HepG2 (cell line): Measurements from ENCODE around the gene CREBRF. TPM values are rescaled to one million over a fixed set of nuclear protein-coding genes. Genes with fewer than 3 reads are reported as not detected.

Experiments
- ARNT ChIP-seq: fragments of 450-650 bp; IDR thresholded peaks from 2 replicates; pipeline ENCODE4 v1.6.1; 2017
- ATAD3A ChIP-seq: sonication (generic); formaldehyde crosslinking; IDR thresholded peaks from 2 replicates; pipeline ENCODE4 v1.4.0; 2020; ENCODE audit warnings: missing genetic modification reagents
- HOXA3 ChIP-seq: sonication (generic); formaldehyde crosslinking; IDR thresholded peaks from 2 replicates; pipeline ENCODE4 v1.5.0; 2020; ENCODE audit warnings: missing genetic modification reagents
- IRF2 ChIP-seq: IDR thresholded peaks from 2 replicates; pipeline ENCODE4 v1.6.1; 2018; ENCODE audit warnings: missing genetic modification reagents, missing compliant biosample characterization
- MAFG ChIP-seq: sonication (generic); formaldehyde crosslinking; IDR thresholded peaks from 2 replicates; pipeline ENCODE4 v1.5.1; 2020; ENCODE audit warnings: mild to moderate bottlenecking, missing genetic modification reagents
- NPAS2 ChIP-seq: sonication (generic); formaldehyde crosslinking; IDR thresholded peaks from 2 replicates; pipeline ENCODE4 v1.8.0; 2022; ENCODE audit warnings: mild to moderate bottlenecking, missing genetic modification reagents, borderline replicate concordance
- PCBP2 ChIP-seq: fragments of 200-400 bp; formaldehyde crosslinking; optimal IDR thresholded peaks from 2 replicates; pipeline ENCODE3; 2018; ENCODE audit warnings: low read length, low read depth; ENCODE audit not compliant: poor library complexity, severe bottlenecking
- PHF21A ChIP-seq: sonication (generic); formaldehyde crosslinking; IDR thresholded peaks from 2 replicates; pipeline ENCODE4 v1.5.0; 2020; ENCODE audit warnings: mild to moderate bottlenecking, missing genetic modification reagents
- RBM39 ChIP-seq: fragments of 200-400 bp; formaldehyde crosslinking; IDR thresholded peaks from one replicate; pipeline ENCODE4 v1.6.1; 2018; ENCODE audit warnings: antibody characterized with exemption, mild to moderate bottlenecking, low read depth, low read length; ENCODE audit not compliant: poor library complexity, severe bottlenecking
- SETDB1 ChIP-seq: sonication (generic); formaldehyde crosslinking; IDR thresholded peaks from 2 replicates; pipeline ENCODE4 v1.5.1; 2020; ENCODE audit warnings: missing genetic modification reagents, mild to moderate bottlenecking, borderline replicate concordance
- SPEN ChIP-seq: sonication (generic); formaldehyde crosslinking; IDR thresholded peaks from 2 replicates; pipeline ENCODE4 v1.5.1; 2020; ENCODE audit warnings: low read depth, mild to moderate bottlenecking, missing genetic modification reagents
- TRIM24 ChIP-seq: sonication (generic); formaldehyde crosslinking; IDR thresholded peaks from 2 replicates; pipeline ENCODE4 v1.8.0; 2022; ENCODE audit warnings: mild to moderate bottlenecking, missing genetic modification reagents
- ZBTB42 ChIP-seq: sonication (generic); formaldehyde crosslinking; IDR thresholded peaks from 2 replicates; pipeline ENCODE4 v1.5.0; 2020; ENCODE audit warnings: mild to moderate bottlenecking, missing genetic modification reagents
- ZNF256 ChIP-seq: sonication (generic); formaldehyde crosslinking; conservative IDR thresholded peaks from 2 replicates; pipeline ENCODE4 v1.4.0; 2020; ENCODE audit warnings: missing genetic modification reagents
- ZNF430 ChIP-seq: sonication (generic); formaldehyde crosslinking; IDR thresholded peaks from 2 replicates; pipeline ENCODE4 v1.9.0; 2021; ENCODE audit warnings: mild to moderate bottlenecking, missing genetic modification reagents
- ZNF468 ChIP-seq: sonication (generic); formaldehyde crosslinking; IDR thresholded peaks from 2 replicates; pipeline ENCODE4 v1.8.0; 2022; ENCODE audit warnings: mild to moderate bottlenecking, moderate library complexity, missing genetic modification reagents
- ZNF510 ChIP-seq: sonication (generic); formaldehyde crosslinking; IDR thresholded peaks from 2 replicates; pipeline ENCODE4 v1.4.0; 2020; ENCODE audit warnings: low read depth, mild to moderate bottlenecking, missing genetic modification reagents
- ZNF543 ChIP-seq: sonication (generic); formaldehyde crosslinking; IDR thresholded peaks from 2 replicates; pipeline ENCODE4 v1.4.0; 2020; ENCODE audit warnings: mild to moderate bottlenecking, missing genetic modification reagents
- polyA plus RNA-seq, 8 experiments: library from polyadenylated mRNA; depleted of rRNA in 3 of 8; stranded (reverse) in 7 of 8; unstranded in 1 of 8; fragments of >200 nt; fragmentation: Illumina TruSeq in 4 of 8; extraction: Trizol in 4 of 8; gene quantifications; 2 replicates each; pipeline versions ENCODE4 v1.2.1 to v1.2.3, GENCODE V29; 2011 to 2016; ENCODE audit warnings: low read depth in 4 of 8, missing spikeins in 1 of 8, mixed read lengths in 1 of 8; ENCODE audit not compliant: insufficient read depth in 1 of 8
- total RNA-seq, 5 experiments: library from RNA; depleted of rRNA; stranded (reverse); fragments of >200 nt; fragmentation: Illumina TruSeq; extraction: Trizol; gene quantifications; 2 replicates each; pipeline ENCODE4 v1.2.3, GENCODE V29; 2016; ENCODE audit warnings: low read depth in 1 of 5
- TF ChIP-seq, protein P1 (sequence below): sonication (generic); formaldehyde crosslinking; IDR thresholded peaks from 2 replicates; pipeline ENCODE4 v1.4.0; 2020; ENCODE audit warnings: missing genetic modification reagents, mild to moderate bottlenecking, borderline replicate concordance
- TF ChIP-seq, protein P2 (sequence below): sonication (generic); formaldehyde crosslinking; IDR thresholded peaks from 2 replicates; pipeline ENCODE4 v1.9.0; 2021; ENCODE audit warnings: missing genetic modification reagents, borderline replicate concordance
- TF ChIP-seq, protein P3 (sequence below): IDR thresholded peaks from 2 replicates; pipeline ENCODE4 v1.6.1; 2016; ENCODE audit warnings: mild to moderate bottlenecking, missing biosample characterization, missing genetic modification reagents
- TF ChIP-seq, protein P4 (sequence below): sonication (generic); formaldehyde crosslinking; IDR thresholded peaks from 2 replicates; pipeline ENCODE4 v1.8.1; 2022; ENCODE audit warnings: low read depth, mild to moderate bottlenecking, missing genetic modification reagents

Gene CREBRF
- total and polyA plus RNA-seq, 2 of the 13 experiments (the other 11 are each of a cell fraction or from before 2014, with no cell fraction given) = 4.5 to 10.2 TPM

DNA sequence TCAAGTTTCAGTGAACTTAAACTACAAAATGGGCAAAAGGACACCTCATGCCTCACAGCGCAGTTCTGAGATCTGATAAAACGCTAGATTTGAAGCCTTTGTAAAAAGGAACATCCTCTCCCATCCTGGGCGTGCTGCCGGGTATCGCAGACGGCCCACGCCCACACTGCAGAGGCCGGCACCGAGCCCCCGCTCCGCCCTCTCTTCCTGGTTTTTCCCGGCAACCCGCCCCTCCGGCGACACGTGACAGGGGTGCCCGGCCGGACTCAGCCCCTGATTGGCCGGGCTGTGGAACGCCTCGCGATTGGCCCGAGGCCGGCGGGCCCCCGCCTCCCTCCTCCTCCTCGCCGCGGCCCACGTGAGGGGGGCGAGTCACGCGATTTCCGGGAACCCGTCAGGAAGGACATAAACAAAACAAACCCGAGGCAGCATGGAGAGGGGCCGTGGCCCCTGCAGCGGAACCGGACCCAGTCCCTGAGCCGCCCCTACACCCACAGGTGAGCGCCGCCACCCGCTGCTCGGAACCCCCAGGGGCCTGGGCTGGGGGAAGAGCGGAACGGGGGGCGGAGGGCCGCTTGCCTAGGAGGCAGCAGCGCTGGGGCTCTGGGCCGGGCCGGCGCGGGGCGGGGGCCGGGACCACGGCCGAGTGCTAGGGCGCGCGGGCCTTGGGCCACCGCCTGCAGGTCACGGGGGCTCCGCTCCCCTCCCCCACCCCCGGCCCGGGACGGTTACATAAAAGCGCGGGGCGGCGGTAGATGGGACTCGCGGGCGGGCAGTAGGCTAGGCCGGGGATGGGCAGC, at the start of gene CREBRF (continued):
- TF ChIP-seq, protein P1, sequence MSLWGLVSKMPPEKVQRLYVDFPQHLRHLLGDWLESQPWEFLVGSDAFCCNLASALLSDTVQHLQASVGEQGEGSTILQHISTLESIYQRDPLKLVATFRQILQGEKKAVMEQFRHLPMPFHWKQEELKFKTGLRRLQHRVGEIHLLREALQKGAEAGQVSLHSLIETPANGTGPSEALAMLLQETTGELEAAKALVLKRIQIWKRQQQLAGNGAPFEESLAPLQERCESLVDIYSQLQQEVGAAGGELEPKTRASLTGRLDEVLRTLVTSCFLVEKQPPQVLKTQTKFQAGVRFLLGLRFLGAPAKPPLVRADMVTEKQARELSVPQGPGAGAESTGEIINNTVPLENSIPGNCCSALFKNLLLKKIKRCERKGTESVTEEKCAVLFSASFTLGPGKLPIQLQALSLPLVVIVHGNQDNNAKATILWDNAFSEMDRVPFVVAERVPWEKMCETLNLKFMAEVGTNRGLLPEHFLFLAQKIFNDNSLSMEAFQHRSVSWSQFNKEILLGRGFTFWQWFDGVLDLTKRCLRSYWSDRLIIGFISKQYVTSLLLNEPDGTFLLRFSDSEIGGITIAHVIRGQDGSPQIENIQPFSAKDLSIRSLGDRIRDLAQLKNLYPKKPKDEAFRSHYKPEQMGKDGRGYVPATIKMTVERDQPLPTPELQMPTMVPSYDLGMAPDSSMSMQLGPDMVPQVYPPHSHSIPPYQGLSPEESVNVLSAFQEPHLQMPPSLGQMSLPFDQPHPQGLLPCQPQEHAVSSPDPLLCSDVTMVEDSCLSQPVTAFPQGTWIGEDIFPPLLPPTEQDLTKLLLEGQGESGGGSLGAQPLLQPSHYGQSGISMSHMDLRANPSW (CRISPR knock-in tag) = no peak
- no peak for TF ChIP-seq ATAD3A (CRISPR knock-in tag)
- no peak for TF ChIP-seq ZNF256 (CRISPR knock-in tag)
- TF ChIP-seq, protein P2, sequence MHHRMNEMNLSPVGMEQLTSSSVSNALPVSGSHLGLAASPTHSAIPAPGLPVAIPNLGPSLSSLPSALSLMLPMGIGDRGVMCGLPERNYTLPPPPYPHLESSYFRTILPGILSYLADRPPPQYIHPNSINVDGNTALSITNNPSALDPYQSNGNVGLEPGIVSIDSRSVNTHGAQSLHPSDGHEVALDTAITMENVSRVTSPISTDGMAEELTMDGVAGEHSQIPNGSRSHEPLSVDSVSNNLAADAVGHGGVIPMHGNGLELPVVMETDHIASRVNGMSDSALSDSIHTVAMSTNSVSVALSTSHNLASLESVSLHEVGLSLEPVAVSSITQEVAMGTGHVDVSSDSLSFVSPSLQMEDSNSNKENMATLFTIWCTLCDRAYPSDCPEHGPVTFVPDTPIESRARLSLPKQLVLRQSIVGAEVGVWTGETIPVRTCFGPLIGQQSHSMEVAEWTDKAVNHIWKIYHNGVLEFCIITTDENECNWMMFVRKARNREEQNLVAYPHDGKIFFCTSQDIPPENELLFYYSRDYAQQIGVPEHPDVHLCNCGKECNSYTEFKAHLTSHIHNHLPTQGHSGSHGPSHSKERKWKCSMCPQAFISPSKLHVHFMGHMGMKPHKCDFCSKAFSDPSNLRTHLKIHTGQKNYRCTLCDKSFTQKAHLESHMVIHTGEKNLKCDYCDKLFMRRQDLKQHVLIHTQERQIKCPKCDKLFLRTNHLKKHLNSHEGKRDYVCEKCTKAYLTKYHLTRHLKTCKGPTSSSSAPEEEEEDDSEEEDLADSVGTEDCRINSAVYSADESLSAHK (CRISPR knock-in tag) = no peak
- TF ChIP-seq SETDB1 (CRISPR knock-in tag) = no peak
- TF ChIP-seq ZBTB42 = 0 out of 2 replicates have a peak, but pooled peaks have one; percentile 51
- TF ChIP-seq, protein P3, sequence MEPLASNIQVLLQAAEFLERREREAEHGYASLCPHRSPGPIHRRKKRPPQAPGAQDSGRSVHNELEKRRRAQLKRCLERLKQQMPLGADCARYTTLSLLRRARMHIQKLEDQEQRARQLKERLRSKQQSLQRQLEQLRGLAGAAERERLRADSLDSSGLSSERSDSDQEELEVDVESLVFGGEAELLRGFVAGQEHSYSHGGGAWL (CRISPR knock-in tag) = peak; percentile 71
- TF ChIP-seq MAFG (CRISPR knock-in tag) = no peak
- TF ChIP-seq PHF21A = no peak; the same call in 1 of the 2 replicates
- TF ChIP-seq ZNF510 (CRISPR knock-in tag) = no peak
- TF ChIP-seq ZNF468 (CRISPR knock-in tag) = no peak
- TF ChIP-seq ARNT = no peak
- TF ChIP-seq ZNF430 (CRISPR knock-in tag) = no peak
- no peak for TF ChIP-seq TRIM24
- TF ChIP-seq, protein P4, sequence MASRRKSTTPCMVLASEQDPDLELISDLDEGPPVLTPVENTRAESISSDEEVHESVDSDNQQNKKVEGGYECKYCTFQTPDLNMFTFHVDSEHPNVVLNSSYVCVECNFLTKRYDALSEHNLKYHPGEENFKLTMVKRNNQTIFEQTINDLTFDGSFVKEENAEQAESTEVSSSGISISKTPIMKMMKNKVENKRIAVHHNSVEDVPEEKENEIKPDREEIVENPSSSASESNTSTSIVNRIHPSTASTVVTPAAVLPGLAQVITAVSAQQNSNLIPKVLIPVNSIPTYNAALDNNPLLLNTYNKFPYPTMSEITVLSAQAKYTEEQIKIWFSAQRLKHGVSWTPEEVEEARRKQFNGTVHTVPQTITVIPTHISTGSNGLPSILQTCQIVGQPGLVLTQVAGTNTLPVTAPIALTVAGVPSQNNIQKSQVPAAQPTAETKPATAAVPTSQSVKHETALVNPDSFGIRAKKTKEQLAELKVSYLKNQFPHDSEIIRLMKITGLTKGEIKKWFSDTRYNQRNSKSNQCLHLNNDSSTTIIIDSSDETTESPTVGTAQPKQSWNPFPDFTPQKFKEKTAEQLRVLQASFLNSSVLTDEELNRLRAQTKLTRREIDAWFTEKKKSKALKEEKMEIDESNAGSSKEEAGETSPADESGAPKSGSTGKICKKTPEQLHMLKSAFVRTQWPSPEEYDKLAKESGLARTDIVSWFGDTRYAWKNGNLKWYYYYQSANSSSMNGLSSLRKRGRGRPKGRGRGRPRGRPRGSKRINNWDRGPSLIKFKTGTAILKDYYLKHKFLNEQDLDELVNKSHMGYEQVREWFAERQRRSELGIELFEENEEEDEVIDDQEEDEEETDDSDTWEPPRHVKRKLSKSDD (CRISPR knock-in tag) = no peak
- no peak for TF ChIP-seq RBM39
- TF ChIP-seq IRF2 (CRISPR knock-in tag) = peak; percentile 86
- TF ChIP-seq SPEN (CRISPR knock-in tag) = peak; percentile 67; the same call in 1 of the 2 replicates
- no peak for TF ChIP-seq ZNF543 (CRISPR knock-in tag)
- TF ChIP-seq HOXA3 (CRISPR knock-in tag) = peak; percentile 56
- no peak for TF ChIP-seq NPAS2 (CRISPR knock-in tag)
- no peak for TF ChIP-seq PCBP2
